ENCODE data around the gene NXPH3.
"Not testable (repeated sequence)": the region's sequence is repeated elsewhere in the genome, so short reads cannot be mapped to it uniquely, and the experiment has no call there.

Gene NXPH3

GRCh38 chr17:49554694-49555494 lies 20.8 kb upstream of the NXPH3 start:
- DNase-seq (ENCODE audit: low read depth in 4 of 4, low spot score in 1 of 4): no peak

DNA sequence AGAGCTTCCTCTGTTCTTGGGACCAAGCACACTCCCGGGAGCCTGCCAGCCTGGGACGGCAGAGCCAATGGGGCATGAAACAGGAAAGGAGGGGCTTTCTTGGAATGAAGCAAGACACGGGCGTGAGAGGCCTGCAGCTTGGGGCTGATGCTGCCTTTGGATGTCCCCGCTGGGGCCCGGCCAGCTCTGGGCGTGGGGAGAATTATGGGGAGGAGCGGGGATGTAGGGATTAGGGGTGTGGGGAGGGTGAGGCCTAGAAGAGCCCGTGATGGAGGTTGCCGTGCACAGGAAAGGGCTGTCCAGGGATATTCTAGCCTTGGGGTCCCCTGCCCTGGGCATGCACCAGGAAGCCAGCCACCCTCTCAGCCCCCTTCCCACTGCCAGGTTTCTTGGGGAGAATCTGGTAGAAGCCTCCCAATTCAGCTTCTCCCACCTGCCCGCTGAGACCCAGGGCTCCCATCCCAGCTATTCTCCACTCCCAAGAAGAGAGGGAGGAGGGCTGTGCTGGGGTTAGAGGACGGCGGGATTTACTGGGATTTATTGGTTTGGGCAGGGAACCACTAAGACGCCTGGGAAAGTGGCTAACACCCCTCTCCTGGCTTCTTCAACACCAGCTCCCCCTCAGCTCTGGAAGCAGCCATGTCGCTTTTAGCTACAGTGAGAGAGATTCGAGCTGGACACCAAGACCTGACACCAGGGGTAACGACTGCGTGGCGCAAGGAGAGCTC lies 20.0 kb upstream of the NXPH3 start:
- DNase-seq (ENCODE audit: low read depth in 4 of 4, low spot score in 1 of 4): no peak

- peak; percentile 65 to 77 (median 74) for DNase-seq (ENCODE audit: low read depth in 4 of 4, low spot score in 1 of 4)
Observed at GRCh38 chr17:49556223-49556943, 19.3 kb upstream of the NXPH3 start.

DNA sequence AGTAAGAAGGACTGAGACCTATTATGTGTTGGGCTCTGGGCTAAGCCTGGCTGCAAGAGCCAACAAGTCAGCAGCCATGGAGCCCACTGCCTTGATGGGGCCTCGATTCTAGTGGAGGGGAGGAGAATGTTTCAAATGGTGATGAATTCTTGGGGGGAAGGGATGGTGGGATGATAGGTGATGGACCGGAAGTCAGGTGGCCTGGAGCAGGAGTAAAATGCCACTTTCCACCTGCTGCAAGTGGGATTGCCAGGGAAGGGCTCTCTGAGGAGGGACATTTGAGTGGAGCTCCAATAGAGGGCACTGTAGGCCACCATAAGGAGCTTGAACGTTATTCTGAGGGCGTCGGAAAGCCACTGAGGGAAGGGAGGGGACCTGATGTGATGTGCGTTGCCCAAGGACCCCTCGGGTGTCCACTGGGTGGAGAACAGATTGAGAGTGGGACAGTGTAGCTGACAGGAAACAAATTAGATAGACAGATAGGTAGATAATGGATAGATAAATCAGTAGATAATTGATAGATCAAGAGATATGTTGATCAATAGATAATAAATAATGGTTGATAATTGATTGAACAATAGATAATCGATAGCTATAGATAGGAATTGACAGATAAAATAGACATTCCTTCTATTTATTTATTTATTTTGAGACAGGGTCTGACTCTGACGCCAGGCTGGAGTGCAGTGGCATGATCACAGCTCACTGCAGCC lies 18.2 kb upstream of the NXPH3 start:
- peak in 1 of 4 experiments; percentile 18 for DNase-seq (ENCODE audit: low read depth in 4 of 4, low spot score in 1 of 4)

DNA sequence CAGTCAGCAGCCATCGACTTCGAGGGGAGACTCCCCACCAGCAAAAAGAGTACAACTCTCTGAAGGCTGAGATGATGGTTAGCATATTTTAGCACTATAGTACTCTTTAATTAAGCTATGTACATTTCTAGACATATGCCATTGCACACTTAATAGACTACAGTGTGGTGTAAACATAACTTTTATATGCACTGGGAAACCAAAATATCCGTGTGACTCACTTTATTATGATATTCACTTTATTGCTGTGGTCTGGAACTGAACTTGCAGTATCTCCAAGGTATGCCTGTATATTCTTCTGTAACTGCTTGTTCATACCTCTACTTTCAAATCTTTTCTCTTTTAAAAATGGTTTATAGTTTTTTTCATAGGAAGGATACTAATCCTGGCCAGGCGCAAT lies 11.0 kb upstream of the NXPH3 start:
- DNase-seq (ENCODE audit: low read depth in 4 of 4, low spot score in 1 of 4): no peak

DNA sequence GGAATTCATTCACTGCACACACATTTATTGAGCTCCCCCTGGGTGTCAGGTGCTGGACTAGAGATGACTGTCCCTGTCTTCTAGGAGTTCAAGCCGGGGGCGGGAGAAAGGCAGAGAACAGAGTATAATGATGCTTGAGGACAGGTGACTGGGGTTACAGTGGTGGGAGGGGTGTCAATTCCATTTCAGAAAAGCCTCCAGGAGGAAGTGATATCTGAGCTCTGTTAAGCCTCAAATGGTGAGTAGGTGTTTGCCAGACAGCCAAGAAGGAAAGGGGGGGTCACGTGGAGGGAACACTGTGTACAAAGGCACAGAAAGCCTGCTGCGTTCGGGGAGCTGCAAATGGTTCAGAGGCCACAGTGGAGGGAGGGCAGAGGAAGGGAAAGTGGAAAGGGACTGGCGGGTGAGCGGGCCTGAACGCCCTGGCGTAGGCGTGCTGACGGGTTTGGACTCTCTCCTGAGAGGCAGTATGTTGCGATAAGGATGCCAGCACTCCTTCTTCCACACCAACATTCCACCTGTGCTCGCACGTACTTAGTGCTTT lies 9.7 kb upstream of the NXPH3 start:
- DNase-seq (ENCODE audit: low read depth in 4 of 4, low spot score in 1 of 4): peak in 1 of 4 experiments; percentile 19

DNA sequence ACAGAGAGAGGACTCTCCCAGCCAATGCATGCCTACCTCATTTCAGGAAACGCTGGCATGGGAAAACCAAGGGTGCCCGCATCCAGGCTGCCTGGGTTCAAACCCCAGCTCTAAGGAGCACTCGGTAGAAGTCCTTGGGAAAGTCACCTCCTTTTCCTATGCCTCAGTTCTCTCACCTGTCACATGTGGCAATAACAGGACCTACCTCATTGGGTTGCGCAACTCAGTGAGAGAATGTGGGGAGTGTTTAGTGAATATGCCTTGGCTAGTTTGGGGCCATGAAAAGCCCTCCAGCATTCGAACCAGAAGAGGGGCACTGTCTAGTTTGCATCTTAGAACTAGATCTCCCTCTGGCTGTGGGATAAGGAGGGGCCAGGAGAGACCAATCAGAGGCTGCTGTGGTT lies 9.0 kb upstream of the NXPH3 start:
- DNase-seq (ENCODE audit: low read depth in 4 of 4, low spot score in 1 of 4): no peak

DNA sequence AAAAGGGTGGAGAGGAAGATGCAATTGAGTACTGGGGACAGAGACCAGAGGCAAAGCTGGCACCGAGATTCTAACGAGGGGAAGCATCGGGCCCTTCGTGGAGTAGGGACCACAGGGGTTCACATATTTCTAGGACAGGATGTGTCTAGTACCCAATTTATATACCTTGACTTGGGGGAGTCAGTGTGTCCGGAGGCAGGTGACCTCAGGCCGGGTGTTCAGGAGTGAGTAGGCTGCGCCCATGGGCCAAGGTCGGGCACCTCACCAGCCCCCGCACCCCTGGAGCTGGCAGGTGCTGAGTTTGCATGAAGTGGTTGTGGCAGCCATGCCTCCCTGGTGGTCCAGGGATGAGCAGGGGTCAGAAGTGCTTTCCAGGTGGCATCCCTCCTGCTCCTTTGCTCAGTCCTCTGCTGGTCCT lies 8.6 kb upstream of the NXPH3 start:
- no peak for DNase-seq (ENCODE audit: low read depth in 4 of 4, low spot score in 1 of 4)

- peak; percentile 71 to 79 (median 77) for DNase-seq (ENCODE audit: low read depth in 4 of 4, low spot score in 1 of 4)
Observed at GRCh38 chr17:49567871-49568694, 7.6 kb upstream of the NXPH3 start.

- DNase-seq (ENCODE audit: low read depth in 4 of 4, low spot score in 1 of 4): not testable (repeated sequence)
Observed at GRCh38 chr17:49568695-49569047, 7.0 kb upstream of the NXPH3 start.

DNA sequence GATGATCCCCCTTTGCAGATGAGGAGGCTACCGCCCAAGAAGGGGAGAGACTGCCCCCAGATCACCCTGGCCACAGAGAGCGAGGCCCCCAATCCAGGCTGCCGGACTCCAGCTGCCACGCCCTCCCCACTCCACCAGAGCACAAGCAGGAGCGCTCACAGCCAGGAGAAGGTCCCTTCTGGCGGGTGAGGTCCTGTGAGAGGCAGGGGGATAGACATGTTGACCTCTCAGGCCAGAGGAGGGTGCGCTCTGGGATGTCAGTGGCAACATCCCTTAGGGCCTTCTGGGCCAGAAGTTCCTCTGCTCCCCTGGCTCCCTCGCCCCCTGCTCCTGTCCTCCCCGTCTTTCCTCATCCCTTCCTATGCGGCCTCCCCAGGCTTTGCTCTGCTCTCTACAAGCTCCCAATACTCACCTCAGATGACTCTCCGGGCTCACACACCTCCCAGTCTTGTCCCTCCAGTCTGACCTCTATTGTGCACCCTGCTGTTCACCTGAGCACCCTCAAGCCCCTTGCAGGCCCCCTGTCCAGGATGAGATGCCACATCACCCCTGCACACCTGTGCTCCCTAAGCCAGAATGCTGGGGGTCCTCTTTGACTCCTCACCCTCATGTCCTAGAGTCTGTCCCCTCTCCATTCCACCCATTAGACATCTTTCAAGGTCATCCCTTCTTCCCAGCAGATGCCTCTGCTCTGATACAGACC lies 5.0 kb upstream of the NXPH3 start:
- no peak for DNase-seq (ENCODE audit: low read depth in 4 of 4, low spot score in 1 of 4)

GRCh38 chr17:49571283-49571682 lies 4.4 kb upstream of the NXPH3 start:
- DNase-seq (ENCODE audit: low read depth in 4 of 4, low spot score in 1 of 4): no peak

GRCh38 chr17:49571764-49572163 lies 3.9 kb upstream of the NXPH3 start:
- DNase-seq (ENCODE audit: low read depth in 4 of 4, low spot score in 1 of 4): no peak

DNA sequence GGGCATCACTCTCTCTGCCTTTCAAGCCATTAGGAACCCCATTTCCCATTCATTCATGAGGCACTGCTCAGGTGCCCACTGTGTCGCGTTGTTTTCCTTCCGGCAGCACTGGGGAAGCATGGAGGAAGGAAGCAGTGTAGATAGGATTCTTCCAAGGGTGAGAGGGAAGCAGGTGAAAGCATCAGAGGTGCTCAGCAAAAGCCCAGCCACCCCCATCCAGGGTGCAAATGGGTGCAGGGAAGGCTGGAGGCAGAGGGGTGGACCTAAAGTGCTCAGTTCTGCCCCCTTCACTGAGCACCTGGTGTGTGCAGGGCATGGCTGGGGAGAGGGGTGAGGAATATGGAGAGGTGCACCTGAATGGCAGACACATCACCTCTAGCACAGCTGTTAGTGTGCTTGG lies 3.4 kb upstream of the NXPH3 start:
- no peak for DNase-seq (ENCODE audit: low read depth in 4 of 4, low spot score in 1 of 4)

DNA sequence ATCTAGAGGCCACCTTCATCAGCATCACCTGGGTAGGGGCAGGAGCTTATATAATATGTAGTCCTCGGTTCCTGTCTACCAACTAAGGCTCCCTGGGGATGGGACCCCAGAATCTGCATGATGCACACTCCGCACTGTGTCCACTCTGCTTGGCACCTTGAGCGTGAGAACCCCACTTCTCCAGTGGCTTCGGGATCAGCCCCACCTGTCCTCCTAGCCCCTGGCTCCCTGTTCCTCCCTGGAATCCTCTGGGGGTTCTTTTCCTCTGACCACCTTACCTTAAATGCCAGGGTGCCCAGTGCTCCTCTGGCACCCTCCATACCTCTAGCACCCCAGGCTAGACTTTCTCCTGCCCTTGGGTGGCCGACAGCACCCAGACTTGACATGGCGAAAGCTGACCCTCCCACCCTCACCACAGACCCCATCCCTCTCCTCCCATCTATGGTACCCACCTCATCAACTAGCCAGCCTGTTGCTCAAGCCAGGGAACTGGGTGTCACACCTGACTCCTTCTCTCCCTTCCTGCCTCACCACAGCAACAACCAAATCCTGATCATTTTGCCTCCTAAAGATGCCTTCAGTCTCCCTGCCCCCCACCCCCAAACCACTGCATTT lies 2.8 kb upstream of the NXPH3 start:
- DNase-seq (ENCODE audit: low read depth in 4 of 4, low spot score in 1 of 4): no peak

- DNase-seq (ENCODE audit: low read depth in 4 of 4, low spot score in 1 of 4): no peak
Observed at GRCh38 chr17:49573510-49574322, 2.0 kb upstream of the NXPH3 start.

GRCh38 chr17:49574323-49574781 lies 1.3 kb upstream of the NXPH3 start:
- no peak for DNase-seq (ENCODE audit: low read depth in 4 of 4, low spot score in 1 of 4)

All from stimulated activated CD4-positive, alpha-beta T cell treated with anti-CD3 and anti-CD28 coated beads, Interleukin-1b, Interleukin-23, amount 100 ng/mL, for 24 hours (primary cell).